HUES6 (cell line): ENCODE measurements around the gene MGAT3.
A peak's percentile ranks its signal among the peaks of the same experiment; 100 is the strongest.

Experiments
- H3K27ac ChIP-seq: 2 replicates; pipeline ENCODE4 v1.7.0; 2013; ENCODE audit warnings: low read depth, mild to moderate bottlenecking, low read length, inconsistent platforms
- H3K27me3 ChIP-seq: 2 replicates; pipeline ENCODE4 v1.6.1; 2013; ENCODE audit warnings: low read length; ENCODE audit not compliant: control insufficient read depth, insufficient read depth
- H3K36me3 ChIP-seq: 2 replicates; pipeline ENCODE4 v1.6.1; 2013; ENCODE audit warnings: low read length; ENCODE audit not compliant: control insufficient read depth, insufficient read depth
- H3K4me1 ChIP-seq: 2 replicates; pipeline ENCODE4 v1.6.1; 2013; ENCODE audit warnings: low read length; ENCODE audit not compliant: control insufficient read depth, insufficient read depth
- H3K4me3 ChIP-seq: 2 replicates; pipeline ENCODE4 v1.5.1; 2013; ENCODE audit warnings: low read depth, low read length
- H3K9ac ChIP-seq: one replicate; pipeline ENCODE4 v1.6.1; 2013; ENCODE audit warnings: mild to moderate bottlenecking, low read length
- H3K9me3 ChIP-seq: 2 replicates; pipeline ENCODE4 v1.6.1; 2013; ENCODE audit warnings: low read depth, low read length; ENCODE audit not compliant: control insufficient read depth, insufficient read depth

Gene MGAT3

DNA sequence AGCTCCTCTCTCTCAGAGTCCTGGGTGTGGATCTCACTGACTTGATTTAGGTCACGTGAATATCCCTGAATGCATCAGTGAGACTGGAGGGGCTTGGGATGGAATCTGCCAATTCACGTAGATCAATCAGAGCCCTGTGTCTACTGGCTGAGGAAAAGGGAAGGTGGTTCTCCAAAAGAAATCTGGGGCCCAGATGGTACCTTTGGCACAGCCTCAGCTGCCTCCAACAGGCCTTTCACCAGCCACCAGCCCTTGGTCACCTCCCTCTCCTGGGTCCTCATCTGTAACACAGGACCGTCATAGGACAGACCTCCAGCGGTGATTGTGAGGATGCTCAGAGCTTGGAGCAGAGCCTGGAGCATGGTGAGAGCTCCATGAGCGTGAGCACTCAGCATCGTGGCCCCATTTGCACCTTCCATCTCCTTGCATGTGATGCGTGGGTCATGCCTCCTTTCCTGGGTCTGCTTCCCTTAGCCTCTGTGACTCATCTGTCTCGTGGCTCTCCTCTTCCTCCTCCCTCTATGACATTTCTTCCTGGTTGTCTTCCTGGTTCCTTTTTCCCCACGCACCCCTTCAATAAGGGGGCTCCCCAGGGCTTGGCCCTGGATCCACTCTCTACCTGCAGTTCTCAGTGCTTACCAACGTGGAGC lies 37.8 kb downstream of the MGAT3 start:
- H3K4me3 ChIP-seq = no peak overlapping the region
- H3K36me3 ChIP-seq = no peaks in the 10 kb centered on the region
- H3K9me3 ChIP-seq = no peaks in the 10 kb centered on the region
- no peak overlapping the region for H3K27ac ChIP-seq
- peaks cover 3% of the 10 kb centered on the region; the same call in 1 of the 2 replicates for H3K4me1 ChIP-seq
- no peak overlapping the region for H3K9ac ChIP-seq
- H3K27me3 ChIP-seq = peaks cover 30% of the 10 kb centered on the region

DNA sequence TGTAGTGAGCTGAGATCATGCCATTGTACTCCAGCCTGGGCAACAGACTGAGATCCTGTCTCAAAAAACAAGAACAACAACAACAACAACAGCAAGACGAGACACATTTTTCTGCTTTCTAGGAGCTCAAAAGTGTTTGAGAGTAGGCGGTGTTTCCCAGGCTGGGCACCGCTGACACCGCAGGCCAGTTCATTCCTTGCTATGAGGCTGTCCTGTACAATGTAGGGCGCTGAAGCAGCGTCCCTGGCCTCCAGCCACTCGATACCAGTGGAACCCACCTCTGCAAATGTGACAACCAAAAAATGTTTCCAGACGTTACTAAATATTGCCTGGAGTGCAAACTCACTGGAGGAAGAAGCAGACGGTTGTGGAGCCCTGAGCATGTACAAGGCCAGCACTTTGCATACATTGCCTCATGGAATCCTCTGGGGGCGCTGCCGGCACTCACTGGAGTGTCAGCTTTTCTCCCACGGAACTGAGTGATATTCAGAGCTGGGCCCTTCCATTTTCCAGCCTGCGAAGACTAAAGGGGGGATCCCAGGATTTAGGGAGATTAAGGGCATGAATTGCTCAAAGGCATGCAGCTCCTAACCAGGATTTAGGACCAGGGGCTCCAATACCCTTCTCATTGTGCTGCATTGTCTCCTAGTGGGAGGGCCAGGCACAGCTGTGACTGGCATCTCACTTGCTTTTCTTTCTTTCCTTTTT lies 39.5 kb downstream of the MGAT3 start:
- peaks cover 30% of the 10 kb centered on the region for H3K27me3 ChIP-seq
- H3K9me3 ChIP-seq = no peaks in the 10 kb centered on the region
- H3K4me3 ChIP-seq = no peak overlapping the region
- peaks cover 6% of the 10 kb centered on the region; the same call in 1 of the 2 replicates for H3K4me1 ChIP-seq
- H3K9ac ChIP-seq = no peak overlapping the region
- H3K36me3 ChIP-seq = no peaks in the 10 kb centered on the region
- H3K27ac ChIP-seq = no peak overlapping the region

GRCh38 chr22:39497429-39497828 lies 40.6 kb downstream of the MGAT3 start:
- Histone ChIP-seq H3K9me3 (no peaks in the 10 kb centered on the region), H3K27ac (no peak overlapping the region), H3K4me3 (no peak overlapping the region), H3K27me3 (peaks cover 30% of the 10 kb centered on the region), H3K4me1 (peaks cover 12% of the 10 kb centered on the region; the same call in 1 of the 2 replicates), H3K9ac (no peak overlapping the region), H3K36me3 (no peaks in the 10 kb centered on the region)

GRCh38 chr22:39498368-39498767 lies 41.6 kb downstream of the MGAT3 start:
- peaks cover 33% of the 10 kb centered on the region for H3K27me3 ChIP-seq

DNA sequence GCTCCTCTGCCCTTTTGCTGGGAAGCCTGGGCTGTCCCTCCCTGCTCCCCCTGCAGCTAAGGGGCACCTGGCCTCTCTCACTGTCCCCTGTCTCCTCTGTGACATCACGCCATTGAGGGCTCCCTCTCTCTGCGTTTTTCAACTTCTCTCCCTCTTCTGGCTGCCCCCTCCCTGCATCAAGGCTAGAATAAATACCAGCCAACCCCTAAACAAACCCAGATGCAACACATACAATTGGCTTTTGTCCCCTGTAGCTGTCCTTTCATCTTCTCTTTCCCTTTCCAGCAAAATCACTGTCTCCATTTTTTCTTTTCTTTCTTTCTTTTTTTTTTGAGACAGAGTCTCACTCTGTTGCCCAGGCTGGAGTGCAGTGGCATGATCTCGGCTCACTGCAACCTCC lies 42.0 kb downstream of the MGAT3 start:
- H3K36me3 ChIP-seq = no peaks in the 10 kb centered on the region
- peaks cover 33% of the 10 kb centered on the region for H3K27me3 ChIP-seq
- H3K27ac ChIP-seq = no peak overlapping the region
- H3K4me3 ChIP-seq = no peak overlapping the region
- H3K4me1 ChIP-seq = peaks cover 19% of the 10 kb centered on the region
- H3K9ac ChIP-seq = no peak overlapping the region
- no peaks in the 10 kb centered on the region for H3K9me3 ChIP-seq

More at GRCh38 chr22:39498368-39498767, 41.6 kb downstream of the MGAT3 start:
- H3K27ac ChIP-seq = no peak overlapping the region
- H3K9me3 ChIP-seq = no peaks in the 10 kb centered on the region
- H3K36me3 ChIP-seq = no peaks in the 10 kb centered on the region
- H3K4me1 ChIP-seq = peaks cover 18% of the 10 kb centered on the region
- H3K9ac ChIP-seq = no peak overlapping the region
- H3K4me3 ChIP-seq = no peak overlapping the region

DNA sequence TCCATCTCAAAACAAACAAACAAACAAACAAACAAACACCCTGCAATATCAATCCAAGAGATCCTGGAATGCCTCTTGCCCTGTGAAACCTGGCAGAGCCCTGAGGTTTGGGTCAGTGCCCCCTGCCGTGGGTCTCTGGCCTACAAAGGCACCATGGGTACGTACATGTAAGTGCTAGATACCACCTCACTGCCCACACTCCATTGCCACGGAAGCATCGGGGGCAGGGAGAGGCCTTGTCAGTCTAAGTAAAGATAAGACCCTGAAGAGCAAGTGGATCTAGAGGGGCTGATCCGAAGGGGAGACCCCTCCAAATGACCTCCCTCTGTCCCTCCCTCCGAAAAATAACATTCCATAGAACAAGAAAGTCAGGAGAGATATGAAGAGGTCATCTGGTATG lies 43.3 kb downstream of the MGAT3 start:
- Histone ChIP-seq H3K36me3 (peaks cover 13% of the 10 kb centered on the region), H3K27me3 (peaks cover 22% of the 10 kb centered on the region)

GRCh38 chr22:39501644-39502108 lies 44.9 kb downstream of the MGAT3 start:
- H3K4me1 ChIP-seq = peaks cover 19% of the 10 kb centered on the region
- H3K27ac ChIP-seq = no peak overlapping the region
- peak overlapping the region; percentile 82 for H3K4me3 ChIP-seq
- no peak overlapping the region for H3K9ac ChIP-seq
- peaks cover 28% of the 10 kb centered on the region for H3K36me3 ChIP-seq
- peaks cover 37% of the 10 kb centered on the region for H3K27me3 ChIP-seq
- no peaks in the 10 kb centered on the region for H3K9me3 ChIP-seq

More for the DNA sequence above, 43.3 kb downstream of the MGAT3 start:
- H3K9ac ChIP-seq = no peak overlapping the region
- H3K9me3 ChIP-seq = no peaks in the 10 kb centered on the region
- H3K4me1 ChIP-seq = peaks cover 19% of the 10 kb centered on the region
- no peak overlapping the region for H3K4me3 ChIP-seq
- H3K27ac ChIP-seq = no peak overlapping the region

DNA sequence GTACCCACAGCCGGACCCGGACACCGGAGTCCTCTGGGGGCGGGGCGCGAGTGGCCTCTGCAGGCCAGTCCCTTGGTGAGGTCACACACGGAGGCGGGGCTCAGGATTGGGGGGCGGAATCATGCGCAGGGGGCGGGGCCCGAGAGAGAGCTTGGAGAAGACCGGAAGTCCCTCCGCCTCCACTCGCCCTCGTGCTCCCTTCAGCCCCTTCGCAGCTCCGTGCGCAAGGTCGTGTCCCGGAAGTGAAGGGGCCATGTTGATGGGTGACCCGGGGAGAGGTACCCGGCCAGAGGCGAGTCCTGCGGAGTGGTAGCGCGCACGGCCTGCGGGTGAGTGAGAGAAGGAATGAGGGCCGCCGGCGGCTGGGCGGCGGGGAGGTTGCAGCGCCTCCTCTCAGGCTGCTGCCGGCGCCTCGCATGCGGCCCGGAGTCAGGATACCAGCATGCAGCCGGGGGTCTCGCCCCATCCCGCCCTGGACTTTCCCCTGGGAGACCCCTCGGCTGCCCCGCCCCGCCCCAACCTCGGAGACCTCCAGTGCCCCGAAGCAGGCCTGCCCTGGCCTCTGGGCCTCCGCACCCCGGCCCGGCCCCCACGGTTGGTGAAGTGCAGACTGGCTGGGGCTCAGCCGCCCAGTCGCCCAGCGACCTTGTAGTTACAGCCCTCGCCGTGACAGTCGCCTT lies 45.4 kb downstream of the MGAT3 start, which contains the start of gene MIEF1:
MIEF1 (plus strand) TSS at position 182 of the 680 bp plus-strand sequence. CDS start 9,005 bp downstream, outside the sequence.
- H3K9me3 ChIP-seq = no peaks in the 10 kb centered on the region
- peaks cover 41% of the 10 kb centered on the region for H3K27me3 ChIP-seq
- H3K36me3 ChIP-seq = peaks cover 33% of the 10 kb centered on the region
- peak within 1 kb of the TSS; percentile 82 for H3K4me3 ChIP-seq
- H3K27ac ChIP-seq = no peak within 1 kb of the TSS
- H3K4me1 ChIP-seq = peaks cover 19% of the 10 kb centered on the region
- peak within 1 kb of the TSS; percentile 85 for H3K9ac ChIP-seq

DNA sequence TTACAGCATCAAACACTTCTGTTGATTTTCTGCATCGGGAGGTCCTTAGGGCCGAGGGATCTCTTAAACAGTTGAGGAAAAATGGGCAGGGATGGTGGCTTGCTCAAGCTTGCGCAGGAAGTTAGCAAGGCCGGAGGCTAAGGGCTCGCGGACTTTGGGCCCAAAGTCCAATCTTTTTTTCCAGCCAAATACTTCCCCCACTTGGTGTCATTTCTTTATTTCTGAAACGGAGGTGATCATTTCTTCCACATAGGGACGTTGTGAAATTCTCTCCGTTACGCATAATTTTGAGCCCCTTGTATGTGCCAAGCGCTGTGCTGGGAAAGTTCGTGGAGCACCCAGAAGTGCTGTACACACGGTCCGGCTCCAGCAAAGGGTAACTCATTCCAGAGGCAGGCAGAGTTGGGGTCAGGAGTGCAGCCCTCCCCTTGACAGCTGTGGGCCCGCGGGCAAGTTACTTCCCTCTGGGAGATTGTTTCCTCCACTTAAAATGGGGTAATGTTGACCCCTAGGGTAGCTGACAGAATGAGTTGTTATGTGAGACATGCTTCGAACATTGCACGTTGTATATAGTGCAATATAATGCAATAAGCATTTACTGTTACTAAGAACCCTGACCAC lies 46.1 kb downstream of the MGAT3 start:
- Histone ChIP-seq H3K9ac (peak overlapping the region; percentile 85), H3K27me3 (peaks cover 43% of the 10 kb centered on the region), H3K36me3 (peaks cover 36% of the 10 kb centered on the region), H3K4me1 (peaks cover 19% of the 10 kb centered on the region), H3K27ac (no peak overlapping the region), H3K4me3 (peak overlapping the region; percentile 82), H3K9me3 (no peaks in the 10 kb centered on the region)

GRCh38 chr22:39503630-39504029 lies 46.8 kb downstream of the MGAT3 start:
- H3K27ac ChIP-seq = no peak overlapping the region
- H3K27me3 ChIP-seq = peaks cover 45% of the 10 kb centered on the region
- H3K9me3 ChIP-seq = no peaks in the 10 kb centered on the region
- peaks cover 18% of the 10 kb centered on the region for H3K4me1 ChIP-seq
- H3K4me3 ChIP-seq = peak overlapping the region; percentile 82; the same call in 1 of the 2 replicates
- peaks cover 43% of the 10 kb centered on the region for H3K36me3 ChIP-seq
- H3K9ac ChIP-seq = no peak overlapping the region
